HUDEP-2 (cell line): Measurements from ENCODE around the gene COMP.

Experiments used
- DNase-seq, 76 experiments: peaks; one replicate each; lab custom pipeline; 2025; ENCODE audit not compliant: unreplicated experiment in 76 of 76; lab: John Stamatoyannopoulos, UW

Gene COMP

GRCh38 chr19:18783958-18784785 is 6.9 kb downstream of the COMP start:
- no peak for DNase-seq

GRCh38 chr19:18782559-18783225 is 8.4 kb downstream of the COMP start:
- no peak for DNase-seq

- no peak for DNase-seq
Observed at GRCh38 chr19:18781885-18782527, 9.1 kb downstream of the COMP start.

GRCh38 chr19:18781047-18781600 is 10.0 kb downstream of the COMP start:
- no peak for DNase-seq

GRCh38 chr19:18780631-18781030 is 10.5 kb downstream of the COMP start:
- no peak for DNase-seq

GRCh38 chr19:18780081-18780480 is 11.0 kb downstream of the COMP start:
- DNase-seq, result no peak

GRCh38 chr19:18778826-18779495 is 12.1 kb downstream of the COMP start:
- DNase-seq, result no peak

- no peak for DNase-seq
Observed at GRCh38 chr19:18778076-18778389, 13.1 kb downstream of the COMP start.

- DNase-seq, result no peak
Observed at GRCh38 chr19:18777301-18778075, 13.6 kb downstream of the COMP start.

GRCh38 chr19:18776736-18777135 is 14.4 kb downstream of the COMP start:
- DNase-seq, result no peak

- DNase-seq, result no peak
Observed at GRCh38 chr19:18776288-18776594, 14.9 kb downstream of the COMP start.

GRCh38 chr19:18775586-18776287 is 15.4 kb downstream of the COMP start:
- no peak for DNase-seq

GRCh38 chr19:18774782-18775444 is 16.2 kb downstream of the COMP start:
- no peak for DNase-seq

- no peak for DNase-seq
Observed at GRCh38 chr19:18774107-18774506, 17.0 kb downstream of the COMP start.

- no peak for DNase-seq
Observed at GRCh38 chr19:18773682-18774081, 17.4 kb downstream of the COMP start.

GRCh38 chr19:18772620-18773587 is 18.2 kb downstream of the COMP start:
- no peak for DNase-seq

GRCh38 chr19:18771328-18772242 is 19.5 kb downstream of the COMP start:
- DNase-seq, result peak in 27 of 76 experiments; percentile 11 to 62 (median 34)
